NCI-H146 (cell line): Measurements from ENCODE around the gene CADPS2.

Experiments used
- DNase-seq: peaks from one replicate; lab custom pipeline; 2025; lab: John Stamatoyannopoulos, UW

CADPS2 gene

DNA sequence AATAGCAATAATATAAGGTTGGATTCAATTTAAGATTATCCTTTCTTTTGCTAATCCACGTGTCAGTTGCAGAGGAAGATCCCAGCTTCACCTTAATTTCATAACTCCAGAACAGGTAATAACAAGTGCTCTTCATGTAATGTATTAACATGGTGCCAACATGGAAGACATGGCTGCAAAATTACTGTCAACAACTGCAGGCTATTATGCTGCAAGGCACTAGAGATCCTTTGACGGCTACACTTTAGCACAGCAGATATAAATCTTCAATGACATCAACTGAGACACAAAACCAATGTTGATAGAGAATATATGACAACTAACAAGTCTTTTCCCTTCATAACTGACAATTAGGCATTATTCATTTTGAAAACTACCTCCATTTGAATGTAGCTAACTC lies 283.5 kb downstream of the CADPS2 start:
- no peak for DNase-seq

DNA sequence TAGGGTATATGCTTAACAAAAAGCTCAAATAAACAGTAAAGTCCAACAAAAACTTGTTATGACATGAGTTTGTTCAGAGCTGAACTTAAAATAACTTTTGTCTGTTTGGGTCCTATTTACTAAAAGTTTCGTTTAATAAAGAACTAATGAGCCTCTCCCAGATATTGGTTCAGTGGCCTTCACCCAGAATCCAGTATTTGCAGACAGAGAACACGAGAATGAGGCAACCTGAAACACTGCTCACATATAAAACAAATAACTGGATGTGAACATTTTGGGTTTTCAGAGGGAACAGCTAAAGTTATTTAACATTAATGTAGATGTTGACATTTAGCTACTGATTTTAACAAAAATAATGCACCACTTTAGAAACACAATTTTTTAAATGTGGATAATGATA lies 285.6 kb downstream of the CADPS2 start:
- DNase-seq: no peak

DNA sequence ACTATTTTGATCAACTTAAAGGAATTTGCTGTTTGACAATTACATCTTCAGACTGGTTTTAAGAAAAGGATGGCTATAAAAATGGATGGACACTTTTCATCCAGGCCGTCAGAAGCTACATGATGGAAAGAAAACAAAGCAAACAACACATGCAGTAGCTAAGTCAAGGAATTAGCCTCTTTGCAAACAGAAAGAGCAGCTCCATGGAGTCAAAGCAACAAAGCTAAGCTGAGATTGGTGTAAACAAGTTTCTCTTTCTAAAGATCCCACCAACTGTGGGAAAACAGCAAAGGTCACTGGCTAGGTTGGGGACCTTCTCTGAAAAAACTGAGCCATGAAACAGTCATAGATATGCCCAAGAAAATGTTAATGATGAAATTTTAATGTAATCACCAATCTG lies 286.2 kb downstream of the CADPS2 start:
- peak; percentile 8 for DNase-seq

- peak; percentile 72 for DNase-seq
Observed at GRCh38 chr7:122597277-122597676, 289.0 kb downstream of the CADPS2 start.

DNA sequence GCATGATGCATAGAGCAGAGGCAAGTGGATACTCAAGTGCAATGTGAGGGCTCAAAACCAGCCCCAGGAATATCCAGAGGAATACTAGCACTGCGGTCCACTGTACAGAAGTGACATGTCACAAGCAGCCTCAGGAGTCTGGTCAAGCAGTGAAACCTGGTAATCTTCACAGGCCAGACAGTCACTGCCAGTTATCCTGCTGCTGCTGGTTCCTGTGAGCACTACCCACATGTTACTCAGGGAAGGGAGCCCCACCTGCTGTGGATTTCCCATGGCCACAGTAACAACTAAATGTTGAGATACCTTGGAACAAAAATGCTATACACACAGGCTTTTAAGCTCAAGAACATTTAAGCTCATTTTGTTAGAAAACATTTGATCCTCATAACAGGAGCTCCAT lies 290.4 kb downstream of the CADPS2 start:
- DNase-seq: peak; percentile 71

DNA sequence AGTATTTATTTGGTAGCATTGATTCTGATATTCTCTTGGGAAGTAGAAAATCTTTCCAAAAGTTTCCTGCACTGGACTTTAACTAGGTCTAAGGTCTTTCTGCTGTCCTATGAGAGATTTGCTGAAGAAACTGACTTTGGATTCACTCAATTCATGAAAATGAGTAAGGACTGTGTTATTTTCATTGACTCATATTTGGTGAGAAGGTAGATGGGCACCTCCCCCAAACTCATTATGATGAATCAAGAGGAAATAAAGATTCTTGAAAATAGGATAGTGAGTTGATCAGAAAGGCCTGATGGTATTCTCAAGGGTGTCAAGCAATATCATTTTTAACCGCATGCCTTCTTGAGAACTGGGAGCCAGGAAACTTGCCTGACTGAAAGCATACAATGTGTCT lies 297.6 kb downstream of the CADPS2 start:
- DNase-seq: no peak

- peak; percentile 30 for DNase-seq
Observed at GRCh38 chr7:122584676-122585251, 301.5 kb downstream of the CADPS2 start.

GRCh38 chr7:122578350-122578749 lies 307.9 kb downstream of the CADPS2 start:
- no peak for DNase-seq

GRCh38 chr7:122577449-122578003 lies 308.7 kb downstream of the CADPS2 start:
- DNase-seq: no peak

- DNase-seq: peak; percentile 17
Observed at GRCh38 chr7:122572706-122573105, 313.6 kb downstream of the CADPS2 start.

DNA sequence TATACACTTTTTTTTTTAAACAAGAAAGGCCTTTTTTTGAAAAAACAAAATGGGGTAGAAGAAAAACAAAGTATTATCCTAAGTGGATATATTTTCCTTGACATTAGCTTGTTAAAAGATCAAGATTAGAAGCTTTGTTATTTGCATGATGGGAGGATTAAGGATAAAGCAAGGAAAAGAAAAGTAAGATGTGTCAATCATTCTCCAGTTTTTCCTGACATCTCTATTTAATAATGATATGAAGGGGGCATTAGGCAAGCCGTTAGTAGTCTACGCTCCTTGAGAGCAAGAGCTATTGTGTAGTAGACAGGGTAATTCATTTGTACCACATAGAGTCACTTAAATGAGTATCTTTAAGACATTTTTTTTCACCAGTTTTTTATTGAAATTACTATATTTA lies 324.9 kb downstream of the CADPS2 start:
- DNase-seq: no peak

- DNase-seq: peak; percentile 64
Observed at GRCh38 chr7:122556873-122557542, 329.3 kb downstream of the CADPS2 start.

GRCh38 chr7:122556219-122556618 lies 330.0 kb downstream of the CADPS2 start:
- DNase-seq: no peak

DNA sequence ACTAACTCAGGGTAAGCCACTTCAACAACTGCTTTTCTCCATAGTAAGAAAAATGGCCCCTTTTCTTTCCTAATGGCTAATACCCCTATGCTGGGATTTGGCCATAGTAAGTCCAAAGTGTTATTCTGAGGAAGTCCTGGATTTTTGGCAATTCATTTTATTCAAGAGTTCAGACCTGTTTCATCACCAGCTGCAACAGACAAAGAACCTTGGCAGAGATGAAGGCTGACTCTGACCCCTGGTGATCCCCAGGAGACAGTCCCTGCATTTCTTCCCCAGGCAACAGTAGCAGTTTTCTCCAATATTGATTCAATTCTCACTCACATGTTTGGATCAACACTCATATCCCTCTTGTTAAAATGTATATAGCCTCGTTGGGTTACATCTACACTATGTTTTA lies 332.5 kb downstream of the CADPS2 start:
- DNase-seq: no peak

DNA sequence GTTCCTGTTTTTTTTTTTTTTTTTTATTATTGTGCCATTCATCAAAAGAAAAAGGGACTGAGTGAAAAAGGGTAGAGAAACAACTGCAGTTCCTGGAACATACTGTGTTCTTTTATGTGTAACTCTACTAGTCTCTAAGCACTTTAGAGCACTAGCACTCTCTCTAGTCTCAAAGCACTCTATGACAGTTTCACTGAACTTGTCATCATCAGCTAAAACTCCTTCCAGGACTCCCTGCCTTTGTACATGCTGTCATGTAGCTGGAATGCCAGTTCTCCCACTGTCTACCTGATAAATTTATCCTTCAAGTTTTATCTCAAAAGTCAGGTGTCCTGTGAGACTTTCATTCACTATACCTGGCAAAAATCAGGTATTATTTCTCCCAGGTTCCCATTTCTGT lies 333.5 kb downstream of the CADPS2 start:
- no peak for DNase-seq

GRCh38 chr7:122550545-122550944 lies 335.7 kb downstream of the CADPS2 start:
- peak; percentile 15 for DNase-seq

DNA sequence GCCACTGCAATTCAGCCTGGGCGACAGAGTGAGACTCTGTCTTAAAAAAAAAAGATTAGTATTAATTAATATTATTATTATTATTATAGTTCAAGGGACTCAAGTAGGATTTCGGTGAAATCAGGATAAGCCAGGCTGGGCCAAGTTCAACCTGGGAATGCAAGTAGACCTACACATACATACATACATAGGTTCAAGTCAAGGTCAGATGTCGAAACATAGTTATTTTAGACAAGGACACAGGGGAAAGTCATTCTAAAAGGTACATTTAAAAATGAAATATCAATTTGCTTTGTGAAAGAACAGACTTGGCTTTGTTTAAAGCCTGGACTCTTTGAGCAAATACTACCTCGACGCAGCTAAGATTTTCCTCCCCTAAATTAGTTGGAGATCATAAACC lies 336.7 kb downstream of the CADPS2 start:
- DNase-seq: no peak

GRCh38 chr7:122546496-122546895 lies 339.8 kb downstream of the CADPS2 start:
- no peak for DNase-seq

GRCh38 chr7:122544463-122544862 lies 341.8 kb downstream of the CADPS2 start:
- DNase-seq: no peak

- DNase-seq: no peak
Observed at GRCh38 chr7:122543891-122544290, 342.4 kb downstream of the CADPS2 start.

DNA sequence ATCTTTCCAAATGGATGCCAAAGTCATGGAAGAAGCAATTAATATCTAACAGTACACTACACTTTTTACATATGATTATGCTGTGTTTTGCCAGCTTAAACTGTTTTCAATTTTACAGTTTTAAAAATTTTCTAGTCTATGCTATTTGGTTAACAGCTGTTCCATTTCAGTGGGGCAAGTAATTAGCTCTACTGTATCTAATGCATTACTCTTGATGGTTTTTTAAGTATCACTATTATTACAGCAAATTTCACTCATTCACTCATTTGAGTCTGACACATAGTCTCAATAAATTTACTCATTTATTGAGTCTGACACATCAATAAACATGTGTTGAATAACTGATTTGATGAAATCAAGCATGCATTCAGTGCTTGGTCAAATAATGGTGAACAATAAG lies 343.1 kb downstream of the CADPS2 start:
- DNase-seq: no peak

- DNase-seq: no peak
Observed at GRCh38 chr7:122535086-122535485, 351.2 kb downstream of the CADPS2 start.

DNA sequence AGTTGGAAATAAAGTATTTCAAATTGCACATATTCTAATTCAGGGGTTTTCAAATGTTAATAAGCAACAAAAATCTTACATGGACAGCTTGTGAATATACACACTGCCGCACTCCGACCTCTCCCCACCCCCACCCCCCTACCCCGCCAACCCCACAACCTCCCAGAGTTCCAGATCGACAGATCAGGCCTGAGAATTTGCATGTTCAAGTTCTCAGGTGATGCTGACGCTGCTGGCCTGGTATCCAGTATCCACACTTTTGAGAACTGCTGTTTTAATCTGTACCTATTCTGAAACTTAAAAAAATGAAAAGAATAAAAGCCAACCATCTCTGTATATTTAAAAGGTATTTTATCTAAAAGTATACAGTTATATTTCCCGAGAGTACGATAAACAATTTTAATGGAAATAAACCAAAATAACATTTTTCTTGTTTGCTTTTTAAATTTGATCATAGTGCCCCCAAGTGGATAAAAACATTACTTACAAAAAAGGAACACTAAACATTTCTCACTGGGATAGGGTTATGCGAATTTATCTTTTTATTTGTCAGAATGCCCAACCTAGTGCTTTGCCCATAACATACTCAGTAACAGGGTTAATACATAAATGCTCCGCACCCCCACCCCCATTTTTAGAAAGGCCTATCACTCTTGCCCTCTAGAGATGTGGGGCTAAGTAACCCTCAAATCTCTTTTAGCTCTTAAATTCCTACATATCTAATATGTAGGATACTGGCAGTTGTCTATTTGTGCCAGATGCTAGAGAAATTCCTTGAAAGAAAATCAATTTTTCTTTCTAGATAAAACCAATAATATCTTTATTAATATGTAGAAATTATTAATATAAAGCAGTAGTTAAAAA lies 353.6 kb downstream of the CADPS2 start:
- DNase-seq: peak; percentile 4
